Measurements from ENCODE around the gene ADD3.

Gene ADD3

GRCh38 chr10:110008518-110009339 is 945 bp downstream of the ADD3 start:
- no peak for TF ChIP-seq CTCF (IDR thresholded peaks at IDR 0.05; ENCODE audit: low read depth, low read length)
- Histone ChIP-seq H3K9me3 (ENCODE audit: severe bottlenecking) (no peaks in the 10 kb centered on the region), H3K4me3 (ENCODE audit: low read depth, low read length) (peak overlapping the region; percentile 70), H3K36me3 (peaks cover 10% of the 10 kb centered on the region), H3K27me3 (ENCODE audit: insufficient read depth, low read depth, severe bottlenecking) (no peaks in the 10 kb centered on the region), H3K27ac (peak overlapping the region; percentile 97)
- peak; percentile 29 for DNase-seq

- no peaks in the 10 kb centered on the region for H3K9me3 ChIP-seq (ENCODE audit: severe bottlenecking)
- no peaks in the 10 kb centered on the region for H3K27me3 ChIP-seq (ENCODE audit: insufficient read depth, low read depth, severe bottlenecking)
- peak overlapping the region; percentile 70; the same call in 1 of the 2 replicates for H3K4me3 ChIP-seq (ENCODE audit: low read depth, low read length)
These were observed 2.1 kb downstream of the ADD3 start for GRCh38 chr10:110009736-110010475.

GRCh38 chr10:110010486-110011378 is 2.9 kb downstream of the ADD3 start:
- H3K9me3 ChIP-seq (ENCODE audit: severe bottlenecking), result no peaks in the 10 kb centered on the region
- H3K27ac ChIP-seq, result no peak overlapping the region
- TF ChIP-seq CTCF (IDR thresholded peaks at IDR 0.05; ENCODE audit: low read depth, low read length), result no peak
- no peak for DNase-seq
- no peak overlapping the region for H3K4me3 ChIP-seq (ENCODE audit: low read depth, low read length)
- peaks cover 10% of the 10 kb centered on the region for H3K36me3 ChIP-seq
- H3K27me3 ChIP-seq (ENCODE audit: insufficient read depth, low read depth, severe bottlenecking), result no peaks in the 10 kb centered on the region

More at GRCh38 chr10:110009736-110010475, 2.1 kb downstream of the ADD3 start:
- H3K27ac ChIP-seq, result no peak overlapping the region
- no peak for TF ChIP-seq CTCF (IDR thresholded peaks at IDR 0.05; ENCODE audit: low read depth, low read length)
- H3K36me3 ChIP-seq, result peaks cover 10% of the 10 kb centered on the region
- DNase-seq, result no peak

- Histone ChIP-seq H3K9me3 (ENCODE audit: severe bottlenecking) (no peaks in the 10 kb centered on the region), H3K27ac (no peak overlapping the region), H3K4me3 (ENCODE audit: low read depth, low read length) (no peak overlapping the region), H3K36me3 (peaks cover 10% of the 10 kb centered on the region), H3K27me3 (ENCODE audit: insufficient read depth, low read depth, severe bottlenecking) (no peaks in the 10 kb centered on the region)
- TF ChIP-seq CTCF (IDR thresholded peaks at IDR 0.05; ENCODE audit: low read depth, low read length), result no peak
- DNase-seq, result no peak
These were observed 3.9 kb downstream of the ADD3 start for GRCh38 chr10:110011681-110012080.

- peaks cover 6% of the 10 kb centered on the region for H3K36me3 ChIP-seq
- DNase-seq, result no peak
These were observed 6.0 kb downstream of the ADD3 start for GRCh38 chr10:110013630-110014293.

More at GRCh38 chr10:110013630-110014293, 6.0 kb downstream of the ADD3 start:
- Histone ChIP-seq H3K4me3 (ENCODE audit: low read depth, low read length) (no peak overlapping the region), H3K27ac (no peak overlapping the region), H3K9me3 (ENCODE audit: severe bottlenecking) (no peaks in the 10 kb centered on the region), H3K27me3 (ENCODE audit: insufficient read depth, low read depth, severe bottlenecking) (no peaks in the 10 kb centered on the region)
- no peak for TF ChIP-seq CTCF (IDR thresholded peaks at IDR 0.05; ENCODE audit: low read depth, low read length)
